Medulla oblongata (tissue), 1 donor: ENCODE measurements around the gene MCM5.
A peak's percentile ranks its signal among the peaks of the same experiment; 100 is the strongest.

Experiments
- DNase-seq: peaks from one replicate; pipeline ENCODE4 v3.0.0-alpha.2; 2015; ENCODE audit errors: extremely low spot score

MCM5 gene

DNA sequence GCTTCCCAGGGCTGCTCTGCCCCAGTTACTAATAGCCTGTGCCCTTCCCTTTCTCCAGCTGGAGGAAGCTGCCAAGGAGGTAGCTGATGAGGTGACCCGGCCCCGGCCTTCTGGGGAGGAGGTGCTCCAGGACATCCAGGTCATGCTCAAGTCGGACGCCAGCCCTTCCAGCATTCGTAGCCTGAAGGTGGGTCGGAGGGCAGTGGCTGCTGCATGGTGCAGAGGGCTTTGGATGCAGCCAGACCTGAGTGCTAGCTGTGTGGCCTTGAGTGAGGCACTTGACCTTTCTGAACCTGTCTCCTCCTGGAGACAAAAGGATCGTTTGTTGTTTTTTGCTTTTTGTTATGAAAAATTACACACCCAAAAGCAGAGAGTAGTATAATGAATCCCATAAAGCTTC, 3.4 kb downstream of the MCM5 start:
- DNase-seq = no peak

GRCh38 chr22:35404176-35404575, 4.2 kb downstream of the MCM5 start:
- DNase-seq = no peak

GRCh38 chr22:35406443-35406842, 6.5 kb downstream of the MCM5 start:
- DNase-seq = no peak

DNA sequence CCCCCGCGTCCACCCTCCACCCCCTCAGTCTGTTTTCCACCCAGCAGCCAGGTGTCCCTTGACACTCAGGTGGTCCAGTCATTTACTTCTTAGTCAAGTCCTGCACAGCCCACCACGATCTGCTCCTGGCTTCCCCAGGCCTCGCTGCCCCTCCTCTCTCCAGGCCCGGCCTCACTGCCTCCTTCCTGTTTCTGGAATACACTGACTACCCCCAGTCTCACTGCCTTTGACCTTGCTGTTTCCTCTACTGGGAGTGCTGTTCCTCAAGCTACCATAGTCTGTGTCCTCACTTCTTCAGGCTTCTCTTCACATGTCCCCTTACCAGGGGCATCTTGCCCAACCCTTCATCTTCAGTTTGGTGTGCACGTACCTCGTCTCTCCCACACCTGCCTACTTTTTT, 7.4 kb downstream of the MCM5 start:
- no peak for DNase-seq

DNA sequence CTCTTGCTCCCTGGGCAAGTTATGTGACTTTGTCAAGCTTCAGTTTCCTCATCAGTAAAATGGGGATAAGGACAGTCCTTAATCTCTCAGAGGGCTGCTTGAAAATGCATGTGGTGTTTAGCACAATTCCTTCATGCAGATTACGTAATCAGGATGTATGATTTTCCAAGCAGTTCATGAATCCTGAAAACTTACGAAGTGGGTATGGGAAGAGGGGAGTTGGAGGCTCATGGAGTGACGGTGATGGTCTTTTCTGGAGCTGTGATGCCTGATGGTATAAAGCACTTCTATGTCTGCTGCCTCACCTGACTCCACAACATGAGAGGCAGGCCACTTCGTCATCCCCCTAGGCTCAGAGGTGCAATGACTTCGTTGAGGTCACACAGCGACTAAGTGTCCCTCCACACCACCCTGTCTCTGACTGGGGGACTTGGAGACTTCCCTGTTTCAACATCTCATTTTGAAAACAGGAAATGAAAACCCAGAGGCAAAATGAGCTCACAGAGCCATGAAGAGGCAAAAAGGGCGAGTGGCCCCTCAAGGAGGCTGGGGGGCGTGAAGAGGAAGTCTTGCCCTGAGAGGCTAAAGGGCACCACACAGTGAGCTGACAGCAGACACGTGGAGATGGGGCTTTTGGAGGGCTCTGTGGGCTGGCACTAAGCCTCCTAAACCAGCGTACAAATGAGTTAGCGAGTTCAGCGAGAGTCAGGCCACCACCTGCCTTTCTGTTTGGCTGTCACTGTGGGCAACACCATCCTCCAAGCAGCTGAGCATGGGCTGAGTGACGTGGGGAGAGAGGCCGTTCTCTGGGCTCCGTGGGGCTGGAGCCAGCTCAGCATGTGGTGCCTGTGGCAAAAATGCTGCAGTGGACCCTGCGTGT, 10.1 kb downstream of the MCM5 start:
- peak; percentile 85 for DNase-seq

- DNase-seq = no peak
These were observed 10.7 kb downstream of the MCM5 start for GRCh38 chr22:35410663-35411034.

DNA sequence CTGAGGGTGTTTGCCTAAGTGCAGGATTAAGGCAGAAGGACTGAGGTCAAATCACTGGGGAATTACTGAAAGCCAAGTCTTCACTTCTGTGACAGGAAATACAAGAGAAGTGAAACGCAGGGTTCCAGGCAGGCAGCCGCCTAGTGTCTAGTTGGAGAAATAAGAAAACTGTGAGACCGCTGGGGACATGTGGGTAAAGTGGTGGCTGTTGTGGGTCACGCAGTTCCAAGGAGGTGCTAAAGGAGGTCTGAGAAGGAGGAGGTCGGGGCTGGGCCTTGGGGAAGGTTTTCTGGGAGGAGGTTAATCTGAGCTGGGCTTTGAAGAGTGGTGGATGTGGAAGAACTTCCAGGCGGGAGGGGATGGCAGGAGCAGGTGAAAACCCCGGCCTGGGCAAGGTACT, 11.2 kb downstream of the MCM5 start:
- peak; percentile 40 for DNase-seq

GRCh38 chr22:35413624-35414023, 13.7 kb downstream of the MCM5 start:
- no peak for DNase-seq

GRCh38 chr22:35417606-35418005, 17.7 kb downstream of the MCM5 start:
- no peak for DNase-seq

- no peak for DNase-seq
These were observed 18.1 kb downstream of the MCM5 start for GRCh38 chr22:35418088-35418487.

DNA sequence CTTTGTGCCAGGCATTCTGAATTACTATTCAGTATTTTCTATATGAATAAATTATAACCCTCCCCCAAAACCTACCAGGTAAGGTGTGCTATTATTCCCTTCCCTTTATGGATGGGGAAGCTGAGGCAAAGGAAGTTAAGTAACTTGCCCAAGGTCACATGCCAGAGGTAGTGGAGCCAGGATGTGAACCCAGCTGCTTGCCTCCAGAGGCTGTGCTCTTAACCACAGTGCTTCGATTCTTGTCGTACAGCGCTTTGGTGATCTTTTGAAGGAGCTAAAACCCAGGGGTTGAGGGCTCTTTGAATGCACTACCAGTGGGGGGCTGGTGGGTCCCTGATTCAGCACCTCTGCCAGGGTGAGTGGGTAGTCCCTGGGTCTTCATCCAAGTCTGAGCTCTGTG, 18.8 kb downstream of the MCM5 start:
- no peak for DNase-seq

GRCh38 chr22:35419756-35420155, 19.8 kb downstream of the MCM5 start:
- DNase-seq = no peak

- DNase-seq = no peak
These were observed 21.2 kb downstream of the MCM5 start for GRCh38 chr22:35421121-35421520.

- DNase-seq = no peak
These were observed 22.2 kb downstream of the MCM5 start for GRCh38 chr22:35422145-35422544.

DNA sequence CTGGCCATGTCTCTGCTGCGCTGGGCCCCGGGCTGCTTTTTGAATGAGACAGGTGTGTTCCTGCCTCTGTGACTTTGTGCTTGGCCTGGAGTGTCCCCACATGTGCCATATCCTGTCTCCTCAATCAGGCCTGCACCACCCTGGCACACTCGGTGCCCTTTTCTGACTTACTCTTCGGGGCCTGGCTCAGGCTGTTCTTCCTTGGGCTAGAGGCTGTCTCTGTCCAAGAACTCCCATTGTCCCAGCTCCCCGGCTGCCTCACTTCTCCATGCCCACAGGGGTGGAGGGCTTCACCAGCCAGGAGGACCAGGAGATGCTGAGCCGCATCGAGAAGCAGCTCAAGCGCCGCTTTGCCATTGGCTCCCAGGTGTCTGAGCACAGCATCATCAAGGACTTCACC, 23.0 kb downstream of the MCM5 start:
- DNase-seq = no peak

- DNase-seq = no peak
These were observed 24.1 kb downstream of the MCM5 start for GRCh38 chr22:35424081-35424480.

- no peak for DNase-seq
These were observed 24.8 kb downstream of the MCM5 start for GRCh38 chr22:35424761-35425160.

GRCh38 chr22:35425546-35425945, 25.6 kb downstream of the MCM5 start:
- no peak for DNase-seq

DNA sequence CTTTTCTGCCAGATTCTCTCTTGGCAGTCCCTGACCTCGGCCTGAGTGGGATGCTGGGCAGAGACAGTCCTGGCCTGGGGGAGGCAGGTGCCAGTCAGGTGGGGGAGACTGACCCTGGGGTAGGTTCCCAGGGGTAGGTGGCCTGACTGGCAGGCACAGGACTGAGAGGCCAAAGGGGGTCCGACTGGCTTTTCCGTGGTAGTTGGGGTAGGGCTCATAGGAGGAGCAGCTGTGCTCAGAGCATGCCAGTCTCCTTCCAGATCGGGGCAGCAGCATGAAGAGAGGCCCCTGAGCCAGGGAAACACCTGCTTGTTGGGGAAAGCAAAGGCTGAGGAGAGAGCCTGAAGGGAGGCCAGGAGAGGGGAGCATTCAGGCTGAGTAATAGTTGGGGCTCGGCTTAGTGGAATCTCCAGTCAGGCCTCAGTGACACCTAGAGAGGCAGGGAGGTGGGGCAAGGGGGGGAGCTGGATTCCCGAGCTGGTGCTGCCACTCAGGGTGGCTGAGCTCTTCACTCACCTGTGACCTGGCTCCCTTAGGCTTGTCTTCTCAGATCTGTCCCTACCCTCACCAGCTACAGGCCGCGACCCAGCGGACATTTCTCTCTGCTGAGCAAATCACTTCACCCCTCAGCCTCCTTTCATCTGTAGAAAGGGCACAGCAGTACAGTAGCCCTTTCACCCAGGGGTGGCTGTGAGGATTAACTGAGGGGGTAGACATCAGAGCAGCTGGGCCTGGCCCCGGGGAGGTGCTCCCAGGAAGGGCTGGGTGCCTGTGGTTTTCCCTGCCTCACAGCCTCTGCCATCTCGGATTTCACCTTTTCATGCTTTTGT, 26.2 kb downstream of the MCM5 start:
- DNase-seq = no peak

DNA sequence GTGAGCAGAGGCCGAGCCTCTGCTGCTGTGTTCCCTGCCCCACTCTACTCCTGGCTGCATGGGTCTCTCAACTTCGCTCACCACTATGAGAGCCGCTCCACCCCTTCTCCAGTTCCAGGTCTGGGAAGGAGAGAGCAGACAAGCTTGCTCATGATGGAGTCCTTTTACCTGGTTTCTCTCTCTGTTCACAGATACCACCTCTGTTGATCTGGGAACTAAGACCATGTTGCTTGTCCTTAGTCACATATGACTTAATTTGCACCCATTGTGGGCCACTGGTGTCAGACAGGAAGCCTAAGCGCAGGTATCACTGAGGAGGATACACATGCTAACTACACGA, 26.8 kb downstream of the MCM5 start:
- no peak for DNase-seq

- peak; percentile 85 for DNase-seq
These were observed 31.0 kb downstream of the MCM5 start for GRCh38 chr22:35430897-35431322.

GRCh38 chr22:35431483-35432227, 31.7 kb downstream of the MCM5 start:
- peak; percentile 6 for DNase-seq
